Liver (tissue), 3 donors: ENCODE data around the gene USP24.

Experiments used
- GABPA ChIP-seq, 2 donors: IDR thresholded peaks in 1 of 2; conservative IDR thresholded peaks in 1 of 2; 2 replicates each; pipeline ENCODE4 v1.6.1; 2016; ENCODE audit warnings: antibody characterized with exemption in 2 of 2, mild to moderate bottlenecking in 1 of 2, moderate library complexity in 1 of 2
- JUND ChIP-seq, 2 donors: IDR thresholded peaks; 2 replicates each; pipeline ENCODE4 v1.6.1; 2016; ENCODE audit warnings: antibody characterized with exemption in 2 of 2
- RAD21 ChIP-seq, 2 donors: IDR thresholded peaks; 2 replicates each; pipeline ENCODE4 v1.6.1; 2016; ENCODE audit warnings: antibody characterized with exemption in 2 of 2, mild to moderate bottlenecking in 2 of 2
- SP1 ChIP-seq: IDR thresholded peaks from 2 replicates; pipeline ENCODE4 v1.6.1; 2018; ENCODE audit warnings: antibody characterized with exemption, mild to moderate bottlenecking
- TAF1 ChIP-seq: conservative IDR thresholded peaks from 2 replicates; pipeline ENCODE4 v1.6.1; 2016; ENCODE audit warnings: antibody characterized with exemption, mild to moderate bottlenecking
- YY1 ChIP-seq: IDR thresholded peaks from 2 replicates; pipeline ENCODE4 v1.6.1; 2016; ENCODE audit warnings: antibody characterized with exemption, mild to moderate bottlenecking
- TF ChIP-seq, protein P1 (sequence below): fragments of 150-350 bp; IDR thresholded peaks from 2 replicates; pipeline ENCODE4 v1.5.1; 2017; ENCODE audit warnings: improper control_type of control experiment, low read depth, low read length; ENCODE audit not compliant: missing input control
- TF ChIP-seq, protein P2 (sequence below): IDR thresholded peaks from 2 replicates; pipeline ENCODE4 v1.6.1; 2016; ENCODE audit warnings: antibody characterized with exemption
- TF ChIP-seq, protein P3 (sequence below): IDR thresholded peaks from 2 replicates; pipeline ENCODE4 v1.6.1; 2016; ENCODE audit warnings: antibody characterized with exemption
- donor health status: healthy.
- donor health status: healthy.

DNA sequence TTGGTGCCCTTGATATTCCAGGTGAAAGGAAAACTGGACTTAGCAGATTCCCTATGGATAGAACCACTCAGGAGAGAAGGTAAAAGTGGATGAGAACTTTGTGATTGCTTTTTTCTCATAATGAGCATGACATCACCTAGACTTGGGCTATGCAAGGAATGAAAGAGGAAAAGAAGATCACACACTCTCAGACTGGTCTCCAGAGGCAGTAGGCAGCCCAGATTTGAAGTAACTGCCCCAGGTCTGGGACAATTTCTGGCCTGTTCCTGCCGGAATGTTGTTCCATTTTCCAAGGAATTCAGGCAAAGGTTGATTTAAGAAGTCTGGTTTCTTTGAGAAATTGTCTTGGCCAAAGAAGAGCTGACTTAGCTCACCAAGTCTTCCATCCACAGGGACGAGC, 31.7 kb upstream of the USP24 start:
- TF ChIP-seq GABPA (IDR thresholded peaks at IDR 0.05 in 1 of 2, conservative IDR thresholded peaks at IDR 0.05 in 1 of 2): no peak
- TF ChIP-seq, protein P1, sequence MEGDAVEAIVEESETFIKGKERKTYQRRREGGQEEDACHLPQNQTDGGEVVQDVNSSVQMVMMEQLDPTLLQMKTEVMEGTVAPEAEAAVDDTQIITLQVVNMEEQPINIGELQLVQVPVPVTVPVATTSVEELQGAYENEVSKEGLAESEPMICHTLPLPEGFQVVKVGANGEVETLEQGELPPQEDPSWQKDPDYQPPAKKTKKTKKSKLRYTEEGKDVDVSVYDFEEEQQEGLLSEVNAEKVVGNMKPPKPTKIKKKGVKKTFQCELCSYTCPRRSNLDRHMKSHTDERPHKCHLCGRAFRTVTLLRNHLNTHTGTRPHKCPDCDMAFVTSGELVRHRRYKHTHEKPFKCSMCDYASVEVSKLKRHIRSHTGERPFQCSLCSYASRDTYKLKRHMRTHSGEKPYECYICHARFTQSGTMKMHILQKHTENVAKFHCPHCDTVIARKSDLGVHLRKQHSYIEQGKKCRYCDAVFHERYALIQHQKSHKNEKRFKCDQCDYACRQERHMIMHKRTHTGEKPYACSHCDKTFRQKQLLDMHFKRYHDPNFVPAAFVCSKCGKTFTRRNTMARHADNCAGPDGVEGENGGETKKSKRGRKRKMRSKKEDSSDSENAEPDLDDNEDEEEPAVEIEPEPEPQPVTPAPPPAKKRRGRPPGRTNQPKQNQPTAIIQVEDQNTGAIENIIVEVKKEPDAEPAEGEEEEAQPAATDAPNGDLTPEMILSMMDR: no peak
- TF ChIP-seq TAF1: no peak
- TF ChIP-seq SP1: no peak
- TF ChIP-seq RAD21 (IDR thresholded peaks at IDR 0.05): no peak
- TF ChIP-seq, protein P2, sequence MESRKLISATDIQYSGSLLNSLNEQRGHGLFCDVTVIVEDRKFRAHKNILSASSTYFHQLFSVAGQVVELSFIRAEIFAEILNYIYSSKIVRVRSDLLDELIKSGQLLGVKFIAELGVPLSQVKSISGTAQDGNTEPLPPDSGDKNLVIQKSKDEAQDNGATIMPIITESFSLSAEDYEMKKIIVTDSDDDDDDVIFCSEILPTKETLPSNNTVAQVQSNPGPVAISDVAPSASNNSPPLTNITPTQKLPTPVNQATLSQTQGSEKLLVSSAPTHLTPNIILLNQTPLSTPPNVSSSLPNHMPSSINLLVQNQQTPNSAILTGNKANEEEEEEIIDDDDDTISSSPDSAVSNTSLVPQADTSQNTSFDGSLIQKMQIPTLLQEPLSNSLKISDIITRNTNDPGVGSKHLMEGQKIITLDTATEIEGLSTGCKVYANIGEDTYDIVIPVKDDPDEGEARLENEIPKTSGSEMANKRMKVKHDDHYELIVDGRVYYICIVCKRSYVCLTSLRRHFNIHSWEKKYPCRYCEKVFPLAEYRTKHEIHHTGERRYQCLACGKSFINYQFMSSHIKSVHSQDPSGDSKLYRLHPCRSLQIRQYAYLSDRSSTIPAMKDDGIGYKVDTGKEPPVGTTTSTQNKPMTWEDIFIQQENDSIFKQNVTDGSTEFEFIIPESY: no peak
- no peak for TF ChIP-seq YY1
- TF ChIP-seq, protein P3, sequence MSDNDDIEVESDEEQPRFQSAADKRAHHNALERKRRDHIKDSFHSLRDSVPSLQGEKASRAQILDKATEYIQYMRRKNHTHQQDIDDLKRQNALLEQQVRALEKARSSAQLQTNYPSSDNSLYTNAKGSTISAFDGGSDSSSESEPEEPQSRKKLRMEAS: no peak
- no peak for TF ChIP-seq JUND (IDR thresholded peaks at IDR 0.05)
